Right renal pelvis (tissue), 4 donors: ENCODE results near the gene GAPDHS. TPM values are rescaled to one million over a fixed set of nuclear protein-coding genes. Genes with fewer than 3 reads are reported as not detected.

Experiments used
- DNase-seq, 4 donors: peaks; one replicate each; pipeline ENCODE4 v3.0.0-alpha.2; 2013; ENCODE audit warnings: low read depth in 4 of 4, low spot score in 3 of 4, missing footprints in 1 of 4
- polyA plus RNA-seq, 4 donors: library from polyadenylated mRNA; unstranded; fragments of 120-200 nt; gene quantifications; one replicate each; pipeline ENCODE4 v1.2.1, GENCODE V29; 2013; ENCODE audit not compliant: insufficient read length in 4 of 4

Gene GAPDHS
- polyA plus RNA-seq, 4 donors, result not detected

DNA sequence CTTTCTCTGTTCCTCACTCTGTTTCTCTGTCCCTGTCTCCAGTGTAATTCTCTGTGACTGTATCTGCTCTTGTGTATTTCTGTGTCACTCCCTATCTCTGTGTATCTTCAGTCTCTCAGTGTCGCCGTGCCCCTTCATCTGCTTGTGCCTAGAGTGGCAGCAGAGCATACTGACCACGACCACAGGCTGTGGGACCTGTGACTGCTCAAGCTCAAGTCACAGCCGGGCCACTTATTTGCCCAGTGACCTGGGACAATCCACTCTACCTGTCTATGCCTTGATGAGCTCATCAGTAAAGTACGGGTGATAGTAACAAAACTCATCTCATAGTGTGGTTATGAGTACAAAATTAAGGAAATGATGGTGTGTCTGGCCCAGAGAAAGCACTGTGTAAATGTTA, 20.8 kb downstream of the GAPDHS start:
- no peak for DNase-seq

GRCh38 chr19:35555301-35556005, 22.2 kb downstream of the GAPDHS start:
- no peak for DNase-seq

DNA sequence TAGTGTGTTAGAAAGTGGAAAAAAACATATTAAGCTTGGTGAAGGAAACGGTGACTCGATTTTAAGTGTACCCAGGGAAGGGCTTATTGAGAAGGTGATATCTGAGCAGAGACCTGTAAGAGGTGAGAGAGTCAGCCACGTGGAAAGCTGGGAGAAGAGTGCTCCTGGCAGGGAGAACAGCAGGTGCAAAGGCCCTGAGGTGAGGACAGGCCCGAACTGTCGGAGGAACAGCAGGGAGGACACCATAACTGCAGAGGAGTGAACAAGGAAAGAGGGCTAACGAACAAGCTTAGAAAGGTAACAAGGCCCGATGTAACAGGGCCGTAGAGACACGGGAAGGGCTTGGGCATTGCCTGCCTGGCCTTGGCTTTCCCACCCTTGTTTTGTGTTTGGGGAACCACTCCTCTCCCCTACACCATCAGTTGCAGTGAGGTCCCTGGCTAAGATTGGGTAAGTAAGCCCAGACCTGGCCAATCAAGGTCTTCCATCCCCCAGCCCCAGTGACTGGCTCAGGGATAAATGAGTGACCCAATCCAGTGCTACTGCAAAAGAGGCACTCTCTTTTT, 22.9 kb downstream of the GAPDHS start:
- no peak for DNase-seq

- DNase-seq, result no peak
Observed at GRCh38 chr19:35556846-35557538, 23.7 kb downstream of the GAPDHS start.

DNA sequence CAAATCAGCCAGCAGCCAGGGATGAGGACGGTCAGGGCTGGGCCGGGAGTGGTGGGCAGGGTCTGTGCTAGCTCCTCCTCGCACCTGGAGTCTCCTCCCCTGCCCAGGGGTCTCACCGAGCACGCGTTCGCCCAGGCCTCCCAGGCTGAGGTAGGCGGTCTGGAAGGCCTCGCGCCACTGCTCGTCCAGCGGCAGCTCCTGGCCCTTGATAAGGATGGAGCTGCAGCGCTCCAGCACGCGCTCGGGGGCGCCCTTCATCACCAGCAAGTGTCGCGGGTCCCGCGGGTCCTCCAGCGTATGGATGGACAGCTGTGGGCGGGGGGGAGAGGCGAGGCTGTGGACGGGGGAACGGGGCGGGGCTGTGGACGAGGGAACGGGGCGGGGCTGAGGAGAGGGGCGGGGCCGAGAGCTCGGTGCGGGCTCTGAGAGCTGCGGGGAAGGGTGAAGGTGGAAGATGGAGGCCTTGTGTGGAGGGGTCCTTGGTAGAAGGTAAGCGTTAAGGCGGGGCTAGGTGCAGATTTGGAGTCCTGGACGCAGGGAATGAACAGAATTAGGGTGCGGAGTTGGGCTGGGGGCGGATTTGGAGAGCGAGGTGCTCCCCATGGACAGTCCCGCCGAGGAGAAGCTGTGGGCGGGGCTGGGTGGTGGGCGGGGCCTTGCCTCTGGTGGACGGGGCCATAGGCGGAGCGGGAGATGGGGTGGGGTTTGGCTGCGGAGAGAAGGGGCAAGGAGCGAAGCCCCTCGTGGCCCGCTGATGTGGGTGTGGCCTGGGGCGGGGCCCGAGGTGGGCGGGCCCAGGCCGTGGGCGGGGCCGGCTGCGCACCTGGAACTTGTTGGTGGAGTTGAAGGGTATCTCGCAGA, 24.5 kb downstream of the GAPDHS start:
- DNase-seq, result peak in 2 of 4 donors; percentile 44 to 53

DNA sequence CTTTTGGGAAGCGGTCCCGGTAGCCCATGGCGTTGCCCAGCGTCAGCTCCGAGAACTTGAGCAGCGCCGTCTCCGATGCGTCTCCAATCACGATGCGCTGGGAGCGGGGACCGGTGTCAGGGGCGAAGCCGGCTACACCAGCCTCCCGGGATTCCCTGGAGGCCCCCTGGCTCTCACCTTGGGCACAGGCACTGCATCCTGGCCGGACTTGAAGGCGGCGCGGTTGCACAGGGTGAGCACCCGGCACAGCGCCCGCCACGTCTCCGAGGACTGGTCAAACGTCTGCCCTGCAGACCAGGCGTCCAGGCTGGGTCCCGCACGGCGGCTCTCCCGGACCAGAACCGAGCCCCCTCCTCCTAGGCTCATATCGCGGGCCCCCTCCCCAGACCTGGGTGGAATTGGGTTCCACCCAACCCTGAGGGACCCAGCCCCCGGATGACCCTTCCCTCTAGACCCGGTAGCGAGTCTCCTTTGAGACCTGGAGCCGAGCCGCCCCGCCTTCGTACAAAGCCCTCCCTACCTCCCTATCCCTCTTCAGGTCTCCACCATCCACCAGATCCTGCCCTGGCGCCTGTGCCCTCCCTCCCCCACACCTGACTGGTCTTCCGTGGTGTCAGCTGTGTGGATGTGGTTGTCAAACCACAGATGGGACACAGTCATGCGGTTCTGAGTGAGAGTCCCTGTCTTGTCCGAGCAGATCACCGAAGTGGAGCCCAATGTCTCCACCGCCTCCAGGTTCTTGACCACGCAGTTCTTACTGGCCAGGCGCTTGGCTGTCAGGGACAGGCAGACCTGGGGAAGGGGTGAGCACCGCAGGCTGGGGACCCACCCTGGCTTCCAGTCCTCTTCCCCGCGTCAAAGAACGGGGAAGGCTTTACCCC, 25.4 kb downstream of the GAPDHS start:
- no peak for DNase-seq

GRCh38 chr19:35559281-35559659, 26.0 kb downstream of the GAPDHS start:
- no peak for DNase-seq

DNA sequence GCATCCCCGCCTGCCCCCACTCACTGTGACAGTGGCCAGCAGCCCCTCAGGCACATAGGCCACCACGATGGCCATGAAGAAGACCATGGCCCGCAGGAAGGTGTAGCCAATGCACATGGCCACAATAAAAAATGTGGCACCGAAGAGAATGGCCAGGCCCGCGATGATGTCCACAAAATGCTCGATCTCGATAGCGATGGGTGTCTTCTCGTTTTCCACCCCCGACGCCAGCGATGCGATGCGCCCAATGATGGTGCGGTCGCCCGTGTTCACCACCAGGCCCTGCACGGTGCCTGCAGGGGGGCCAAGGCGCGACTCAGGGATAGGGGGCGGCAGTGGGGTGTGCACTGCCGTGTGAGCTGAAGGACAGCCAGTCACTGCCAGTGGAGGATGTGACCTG, 26.5 kb downstream of the GAPDHS start:
- DNase-seq, result no peak

- DNase-seq, result no peak
Observed at GRCh38 chr19:35560271-35560670, 27.0 kb downstream of the GAPDHS start.

GRCh38 chr19:35560677-35561076, 27.4 kb downstream of the GAPDHS start:
- DNase-seq, result no peak

DNA sequence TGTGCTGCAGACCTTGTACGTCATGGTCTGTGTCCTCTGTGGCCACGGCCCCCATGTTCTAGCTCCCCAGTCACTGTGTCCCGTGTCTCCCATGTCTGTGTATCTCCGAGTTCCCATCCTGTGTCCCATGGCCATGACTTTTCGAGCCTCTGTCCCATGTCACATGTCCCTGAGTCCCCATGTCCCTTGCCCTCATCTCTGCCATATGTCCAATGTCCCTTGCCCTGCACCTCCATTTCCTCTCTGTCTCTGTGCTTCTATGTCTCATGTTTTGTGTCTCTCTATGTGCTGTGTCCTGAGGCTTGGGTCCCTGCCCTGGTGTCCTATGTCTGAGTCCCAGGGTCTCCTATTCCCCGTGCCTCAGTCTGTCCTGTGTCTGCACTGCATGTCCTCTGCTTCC, 28.2 kb downstream of the GAPDHS start:
- no peak for DNase-seq

- no peak for DNase-seq
Observed at GRCh38 chr19:35562336-35562735, 29.1 kb downstream of the GAPDHS start.

DNA sequence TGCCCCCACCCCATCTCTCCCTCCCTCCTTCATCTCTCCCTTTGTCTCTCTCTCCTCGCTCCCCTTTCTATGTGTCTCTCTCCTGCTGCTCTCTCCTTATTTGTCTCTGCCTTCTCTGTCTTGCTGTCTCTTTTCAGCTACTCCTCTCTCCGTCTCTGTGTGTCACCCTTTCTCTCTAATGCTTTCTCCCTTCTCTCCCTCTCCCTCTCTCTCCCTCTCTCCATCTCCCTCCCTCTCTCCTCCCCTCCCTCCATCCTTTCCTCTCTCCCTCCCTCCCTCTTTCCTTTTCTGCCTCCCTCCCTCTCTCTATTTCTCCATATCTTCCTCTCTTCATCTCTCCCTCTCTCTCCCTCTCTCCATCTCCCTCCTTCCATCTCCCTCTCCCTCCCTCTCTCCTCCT, 29.5 kb downstream of the GAPDHS start:
- no peak for DNase-seq

- DNase-seq, result no peak
Observed at GRCh38 chr19:35563207-35563829, 30.1 kb downstream of the GAPDHS start, which contains the start of gene ATP4A. TSS of gene ATP4A (minus strand) at chr19:35563658. CDS start at chr19:35563629, 29 bp downstream.

- no peak for DNase-seq
Observed at GRCh38 chr19:35565016-35565856, 32.0 kb downstream of the GAPDHS start.

DNA sequence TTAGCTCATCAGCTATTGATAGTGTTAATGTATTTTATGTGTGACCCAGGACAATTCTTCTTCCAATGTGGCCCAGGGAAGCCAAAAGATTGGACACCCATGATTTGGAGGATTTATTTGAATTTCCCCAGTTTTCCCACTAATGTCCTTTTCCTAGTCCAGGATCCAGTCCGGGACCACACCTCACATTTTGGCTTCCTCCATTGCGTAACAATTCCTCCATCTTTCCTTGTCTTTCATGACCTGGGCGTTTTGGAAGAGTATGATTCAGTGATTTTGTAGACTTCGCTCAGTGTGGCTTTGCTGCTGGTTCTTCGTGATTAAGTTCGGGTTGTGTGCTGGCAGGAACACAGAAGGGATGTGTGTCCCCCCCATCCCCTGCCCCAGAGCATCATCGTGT, 33.5 kb downstream of the GAPDHS start:
- no peak for DNase-seq

GRCh38 chr19:35569281-35569781, 36.1 kb downstream of the GAPDHS start:
- DNase-seq, result no peak

- no peak for DNase-seq
Observed at GRCh38 chr19:35571406-35571965, 38.2 kb downstream of the GAPDHS start.
